ENCODE data around the gene PRKCG. TPM values are rescaled to one million over a fixed set of nuclear protein-coding genes. Genes with fewer than 3 reads are reported as not detected.

The PRKCG gene
- total RNA-seq, 4 donors from 2014 or later: not detected

DNA sequence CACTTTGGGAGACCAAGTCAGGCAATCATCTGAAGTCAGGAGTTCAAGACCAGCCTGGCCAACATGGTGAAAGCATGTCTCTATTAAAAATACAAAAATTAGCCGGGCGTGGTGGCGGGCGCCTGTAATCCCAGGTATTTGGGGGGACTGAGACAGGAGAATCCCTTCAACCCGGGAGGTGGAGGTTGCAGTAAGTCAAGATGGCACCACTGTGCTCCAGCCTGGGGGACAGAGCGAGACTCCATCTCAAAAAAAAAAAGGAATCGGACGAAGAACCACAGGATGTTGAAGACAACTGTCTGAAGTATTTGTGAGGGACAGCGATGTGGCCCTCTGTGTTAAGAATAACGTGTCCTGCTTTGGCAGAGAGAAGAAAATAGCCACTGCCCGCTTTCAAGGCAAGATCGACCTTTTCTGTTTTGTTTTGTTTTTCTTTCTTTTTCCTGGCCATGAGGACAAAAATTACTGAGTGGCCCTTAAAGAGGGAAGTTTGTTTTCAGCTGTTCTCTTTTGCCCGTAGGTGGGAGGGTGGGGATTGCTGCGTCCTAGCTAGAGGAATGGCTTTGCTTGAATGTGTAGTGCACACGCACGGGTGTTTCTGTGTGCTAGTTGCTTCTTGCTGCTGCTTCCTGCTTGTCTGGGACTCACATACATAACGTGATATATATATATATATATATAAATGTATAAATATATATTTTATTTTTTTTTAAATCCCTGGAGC is 6.2 kb upstream of the PRKCG start:
- no peak for DNase-seq (ENCODE audit: low spot score)
- TF ChIP-seq CTCF (IDR thresholded peaks at IDR 0.05): no peak
- ATAC-seq (ENCODE audit: low FRiP score): no peak

- DNase-seq (ENCODE audit: low spot score): no peak
- no peak for TF ChIP-seq CTCF (IDR thresholded peaks at IDR 0.05)
- no peak for ATAC-seq (ENCODE audit: low FRiP score)
Observed at GRCh38 chr19:53876651-53877224, 5.3 kb upstream of the PRKCG start.

DNA sequence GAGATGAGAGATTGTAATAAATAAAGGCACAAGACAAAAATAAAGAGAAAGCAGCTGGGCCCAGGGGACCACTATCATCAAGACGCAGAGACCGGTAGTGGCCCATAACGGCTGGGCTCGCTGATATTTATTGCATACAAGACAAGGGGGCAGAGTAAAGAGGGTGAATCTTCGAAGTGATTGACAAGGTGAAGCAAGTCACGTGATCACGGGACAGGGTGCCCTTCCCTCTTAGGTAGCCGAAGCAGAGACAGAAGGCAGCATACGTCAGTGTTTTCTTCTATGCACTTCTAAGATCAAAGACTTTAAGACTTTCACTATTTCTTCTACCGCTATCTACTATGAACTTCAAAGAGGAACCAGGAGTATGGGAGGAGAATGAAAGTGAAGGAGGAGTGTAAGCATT is 4.6 kb upstream of the PRKCG start:
- no peak for TF ChIP-seq CTCF (IDR thresholded peaks at IDR 0.05)
- ATAC-seq (ENCODE audit: low FRiP score) (no peak), DNase-seq (ENCODE audit: low spot score) (no peak)

DNA sequence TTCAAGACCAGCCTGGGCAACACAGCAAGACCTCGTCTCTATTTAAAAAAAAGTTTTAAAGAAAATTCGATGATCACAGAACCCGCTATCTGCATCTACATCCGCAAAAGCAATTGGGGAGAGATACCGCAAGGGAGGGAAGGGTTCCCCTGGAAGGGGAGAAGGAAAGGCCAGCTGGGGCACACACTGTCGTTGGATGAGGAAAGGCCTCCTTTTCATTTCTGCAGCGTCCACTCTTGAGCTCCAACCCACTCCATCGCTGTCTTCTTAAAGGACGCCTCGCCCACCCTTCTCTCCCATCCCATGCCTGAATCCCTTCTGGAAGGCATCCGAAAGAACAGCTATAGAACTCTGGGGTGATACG is 3.2 kb upstream of the PRKCG start:
- ATAC-seq (ENCODE audit: low FRiP score): no peak
- no peak for DNase-seq (ENCODE audit: low spot score)
- TF ChIP-seq CTCF (IDR thresholded peaks at IDR 0.05): no peak

DNA sequence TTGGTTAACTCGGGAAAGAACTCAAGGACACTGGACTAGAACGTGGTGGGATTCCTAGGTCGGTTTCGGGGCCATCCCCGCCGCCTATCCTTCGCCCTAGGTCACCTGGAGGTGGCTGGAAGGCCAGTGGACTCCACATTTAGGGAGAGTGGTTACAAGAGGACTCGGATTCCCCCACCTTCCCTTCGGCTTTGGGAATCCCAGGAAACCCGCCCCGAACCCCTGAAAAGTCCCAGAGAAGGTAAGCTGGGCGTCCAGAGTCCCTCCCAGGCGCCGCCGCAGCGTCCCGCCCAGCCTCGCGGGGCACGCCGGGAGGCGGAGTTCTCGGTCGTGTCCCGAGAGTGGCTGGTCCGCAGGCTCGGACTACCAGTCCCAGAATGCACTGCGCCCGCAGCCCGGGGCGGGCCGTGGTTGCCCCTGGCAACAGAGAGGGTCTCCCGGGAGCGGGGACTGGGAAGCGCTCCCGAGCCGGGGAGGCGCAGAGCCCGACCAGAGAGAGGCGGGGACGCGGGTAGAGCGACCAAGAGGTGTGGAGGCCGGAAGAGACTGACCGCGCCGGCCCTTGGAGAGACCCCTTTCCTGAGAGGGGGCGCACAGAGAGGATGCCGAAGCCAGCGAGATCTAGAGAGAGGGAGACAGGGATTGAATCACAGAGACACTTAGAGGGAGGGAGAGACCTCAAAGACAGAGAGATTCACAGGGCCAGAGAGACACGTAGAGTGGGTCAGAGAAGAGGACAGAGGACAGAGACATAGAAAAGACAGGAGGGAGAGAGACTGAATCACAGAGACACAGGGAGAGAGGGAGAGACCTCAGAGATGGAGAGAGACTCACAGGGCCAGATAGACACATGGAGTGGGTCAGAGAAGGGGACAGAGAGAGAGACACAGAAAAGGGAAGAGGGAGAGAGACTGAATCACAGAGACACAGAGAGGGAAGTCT is 2.6 kb upstream of the PRKCG start:
- DNase-seq (ENCODE audit: low spot score) (peak; percentile 78), ATAC-seq (ENCODE audit: low FRiP score) (peak; percentile 94)
- TF ChIP-seq CTCF (IDR thresholded peaks at IDR 0.05): no peak

- ATAC-seq (ENCODE audit: low FRiP score) (no peak), DNase-seq (ENCODE audit: low spot score) (no peak)
- TF ChIP-seq CTCF (IDR thresholded peaks at IDR 0.05): no peak
Observed at GRCh38 chr19:53880711-53881481, 1.1 kb upstream of the PRKCG start.
